IPS-NIHi7 (cell line): ENCODE measurements around the gene CCL4.
"Not testable (repeated sequence)": the region's sequence is repeated elsewhere in the genome, so short reads cannot be mapped to it uniquely, and the experiment has no call there.

Source experiments
- DNase-seq: peaks from one replicate; pipeline ENCODE4 v3.0.0; 2012; ENCODE audit warnings: mixed read lengths; ENCODE audit errors: extremely low spot score

Gene CCL4

GRCh38 chr17:36087897-36088572 is 15.6 kb upstream of the CCL4 start:
- DNase-seq = not testable (repeated sequence)

DNA sequence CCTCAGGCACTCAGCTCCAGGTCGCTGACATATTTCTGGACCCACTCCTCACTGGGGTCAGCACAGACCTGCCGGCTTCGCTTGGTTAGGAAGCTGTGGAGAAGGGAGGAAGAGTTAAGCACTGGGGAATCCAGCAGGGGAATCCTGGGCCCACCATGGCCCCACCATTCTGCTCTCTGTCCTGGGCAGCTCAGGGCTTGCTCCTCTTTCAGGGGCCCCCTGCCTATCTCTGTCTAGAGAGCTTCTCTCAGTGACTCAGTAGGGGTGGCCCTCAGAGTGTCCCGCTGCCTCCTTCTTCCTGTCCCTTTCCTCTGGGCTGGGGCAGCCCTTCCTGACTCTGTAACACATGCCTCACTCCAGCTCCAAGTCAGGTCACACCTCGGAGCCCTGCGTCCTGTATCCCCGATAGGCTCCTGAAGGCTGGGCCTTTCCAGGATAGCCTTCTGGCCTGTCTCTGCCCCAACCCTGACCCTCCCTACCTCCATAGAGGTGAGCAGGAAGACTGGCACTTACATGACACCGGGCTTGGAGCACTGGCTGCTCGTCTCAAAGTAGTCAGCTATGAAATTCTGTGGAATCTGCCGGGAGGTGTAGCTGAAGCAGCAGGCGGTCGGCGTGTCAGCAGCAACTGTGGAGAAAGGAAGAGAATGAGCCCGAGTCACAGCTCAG is 14.8 kb upstream of the CCL4 start:
- DNase-seq = no peak

DNA sequence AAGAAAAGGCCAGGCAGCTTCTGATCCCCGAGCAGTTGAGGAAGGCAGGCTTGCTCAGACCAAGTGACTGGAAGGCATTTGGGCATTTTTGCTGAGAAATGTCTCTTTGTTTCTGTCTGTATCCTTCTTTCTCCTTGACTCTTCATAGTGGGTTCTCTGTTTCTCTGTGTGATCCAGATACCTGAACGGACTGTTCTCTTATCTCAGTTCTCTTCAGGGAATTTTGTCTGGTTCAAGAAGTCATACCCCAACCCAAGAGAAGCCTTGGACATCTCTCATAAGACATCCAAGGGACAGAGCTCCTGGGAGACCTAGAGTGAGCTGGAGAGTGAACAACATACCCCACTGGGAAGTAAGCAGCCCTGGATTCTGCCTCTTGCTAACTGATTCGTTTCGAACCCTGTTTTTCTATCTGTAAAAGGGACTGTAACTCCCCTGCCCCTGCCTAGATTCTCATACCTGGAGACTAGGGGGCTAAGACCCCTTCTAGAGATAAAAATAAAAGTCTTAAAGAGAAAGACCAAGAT is 14.2 kb upstream of the CCL4 start:
- no peak for DNase-seq

DNA sequence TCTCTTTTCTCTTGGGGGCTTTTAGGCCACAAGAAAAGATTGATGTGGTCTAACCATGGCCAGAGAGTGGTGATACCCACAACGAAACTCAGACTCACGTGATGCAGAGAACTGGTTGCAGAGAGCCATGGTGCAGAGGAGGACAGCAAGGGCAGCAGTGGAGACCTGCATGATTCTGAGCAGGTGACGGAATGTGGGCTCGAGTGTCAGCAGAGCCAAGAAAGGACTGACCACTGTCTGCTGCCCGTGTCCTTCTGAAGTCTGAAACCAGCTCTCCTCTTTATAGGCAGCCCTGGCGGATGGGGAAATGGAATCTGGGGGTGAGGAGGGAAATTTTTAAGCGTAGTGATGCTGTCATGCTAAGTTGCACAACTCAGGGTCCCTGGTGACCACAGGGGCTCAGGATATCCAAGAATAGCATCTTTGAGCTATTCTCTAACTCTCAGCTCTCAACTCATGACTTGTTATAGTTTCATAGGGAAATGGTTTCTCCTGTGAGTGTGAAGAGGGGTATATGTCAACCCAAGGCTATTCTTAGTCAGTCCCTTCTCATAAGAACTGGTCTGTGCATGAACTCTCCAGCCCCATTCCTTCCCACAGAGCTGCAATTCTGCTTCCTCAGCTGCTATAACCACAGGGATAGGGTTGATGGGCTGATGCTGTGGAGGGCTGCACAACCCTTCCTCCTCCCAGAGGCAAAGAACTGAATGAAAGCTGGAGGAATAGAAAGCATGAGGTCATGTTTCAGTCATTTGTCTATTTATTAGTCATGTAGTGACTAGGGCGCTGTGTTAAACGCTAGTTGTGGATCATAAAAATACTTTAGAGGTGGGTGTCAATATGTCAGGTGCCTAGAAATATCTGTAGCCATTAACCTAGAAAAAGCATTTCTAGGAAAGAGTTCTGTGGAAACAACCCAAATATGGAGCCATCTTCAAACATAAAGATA is 13.5 kb upstream of the CCL4 start, which contains the start of gene CCL3:
Gene CCL3 (minus strand): TSS at position 256 of the 949 bp plus-strand sequence. CDS start 85 bp downstream, at position 171.
- no peak for DNase-seq

DNA sequence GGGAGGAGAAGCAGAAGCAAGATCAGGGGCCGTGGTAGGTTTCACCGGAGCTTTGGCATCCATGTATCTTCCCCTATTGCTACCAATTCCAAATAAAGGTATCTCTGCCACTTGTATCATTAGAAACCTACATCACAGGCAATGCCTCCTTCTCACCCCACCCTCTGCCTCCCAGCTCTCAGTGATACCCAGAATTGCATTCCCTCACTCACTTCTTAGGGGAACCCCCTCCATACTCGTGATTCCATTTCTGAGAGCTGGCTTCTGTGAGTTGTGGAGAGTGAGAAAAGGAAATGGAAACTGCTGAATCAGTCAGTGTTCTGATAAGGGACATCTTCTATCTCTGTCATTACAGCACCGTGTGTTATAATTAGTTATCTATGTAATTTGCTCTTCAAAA is 11.4 kb upstream of the CCL4 start:
- no peak for DNase-seq

DNA sequence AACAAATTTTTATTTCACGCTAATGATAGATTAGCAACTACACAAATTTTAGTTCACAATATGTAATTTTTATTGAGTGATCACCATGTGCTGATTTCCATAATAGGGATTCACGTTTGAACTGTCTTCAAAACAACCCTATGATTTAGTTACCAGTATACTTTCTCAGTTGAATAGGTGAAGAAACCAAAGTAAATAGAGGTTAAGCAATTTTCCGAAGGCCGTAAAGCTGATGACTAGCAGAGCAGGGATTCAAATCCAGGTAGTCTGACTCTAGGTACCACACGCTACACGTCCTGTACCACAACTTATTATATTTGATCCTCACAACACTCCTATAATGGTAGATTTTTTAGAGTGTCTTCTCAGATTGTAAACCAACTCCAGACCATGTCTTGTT is 10.9 kb upstream of the CCL4 start:
- DNase-seq = not testable (repeated sequence)

GRCh38 chr17:36094232-36094631 is 9.4 kb upstream of the CCL4 start:
- no peak for DNase-seq

GRCh38 chr17:36094746-36095145 is 8.9 kb upstream of the CCL4 start:
- no peak for DNase-seq

DNA sequence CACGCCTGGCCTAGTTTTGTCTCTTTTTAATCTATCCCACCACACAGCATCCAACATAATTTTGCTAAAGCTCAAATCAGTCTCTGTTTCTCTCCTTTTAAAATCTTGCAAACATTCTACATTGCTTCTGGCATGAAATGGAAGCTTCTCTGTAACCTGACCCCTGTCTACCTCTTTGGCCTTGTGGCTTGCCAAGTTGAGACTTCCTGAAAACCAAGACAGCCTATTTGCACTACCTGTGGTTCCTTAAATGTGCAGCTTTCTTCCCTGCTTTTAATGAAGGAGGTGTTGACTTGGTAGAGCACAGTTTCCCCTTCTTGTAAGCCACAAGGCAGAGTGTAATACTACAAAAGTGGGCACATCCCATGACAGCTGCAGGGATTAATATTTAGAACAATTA is 7.6 kb upstream of the CCL4 start:
- no peak for DNase-seq

DNA sequence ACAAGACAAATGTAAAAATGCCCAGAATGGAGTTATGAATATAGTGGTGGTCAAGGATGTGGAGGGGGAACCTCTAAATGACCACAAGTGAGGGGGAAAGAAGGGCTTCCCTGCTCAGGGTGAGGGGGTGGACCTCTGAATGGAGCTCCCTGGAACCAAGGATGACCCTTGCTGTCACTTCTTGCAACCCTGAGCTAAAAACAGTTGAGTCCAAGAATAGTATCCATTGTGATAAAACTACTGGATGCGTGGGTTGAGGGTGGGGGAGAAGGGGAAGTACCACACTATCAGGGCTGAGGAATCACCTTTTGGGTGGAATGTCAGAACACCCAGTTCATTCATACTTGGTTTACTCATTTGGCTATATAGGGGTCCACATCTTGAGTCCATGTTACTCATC is 4.6 kb upstream of the CCL4 start:
- not testable (repeated sequence) for DNase-seq

DNA sequence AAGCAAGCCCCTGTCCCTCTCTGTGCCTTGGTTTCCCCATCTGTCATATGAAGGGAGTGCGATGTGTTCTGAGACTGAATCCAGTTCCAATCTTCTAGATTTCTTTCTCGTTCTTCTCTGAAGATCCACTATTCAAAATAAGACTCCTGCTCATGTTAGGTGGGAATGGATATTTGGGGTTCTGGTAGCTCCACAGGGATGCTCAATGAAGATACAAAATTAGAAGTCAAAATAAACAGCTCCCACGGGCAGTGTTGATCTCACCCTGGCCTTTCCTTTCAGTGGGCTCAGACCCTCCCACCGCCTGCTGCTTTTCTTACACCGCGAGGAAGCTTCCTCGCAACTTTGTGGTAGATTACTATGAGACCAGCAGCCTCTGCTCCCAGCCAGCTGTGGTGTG is 619 bp downstream of the CCL4 start:
- DNase-seq = not testable (repeated sequence)

DNA sequence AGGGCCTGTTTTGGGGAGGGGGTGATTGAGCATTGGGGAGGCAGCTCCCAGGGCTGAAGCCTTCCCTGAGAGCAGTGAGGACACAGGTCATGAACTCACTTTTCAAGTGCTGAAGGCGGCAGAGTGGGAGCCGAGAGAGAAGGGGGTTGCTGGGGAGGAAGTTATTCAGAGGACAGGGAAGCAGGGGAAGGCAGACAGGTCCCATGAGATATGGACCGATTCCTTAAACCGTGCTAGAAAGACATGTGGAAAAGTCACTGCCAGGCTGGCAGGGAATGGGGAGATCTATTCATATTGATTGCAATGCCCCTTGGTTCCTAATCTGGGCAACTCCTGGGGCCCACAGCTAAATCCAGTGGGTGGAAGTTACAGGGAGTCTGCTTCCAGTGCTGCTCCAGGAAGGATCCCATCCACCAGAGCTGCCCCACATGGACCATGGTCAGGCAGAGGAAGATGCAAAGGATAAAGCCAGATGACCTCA is 1.1 kb downstream of the CCL4 start:
- DNase-seq = no peak

GRCh38 chr17:36105781-36106492 is 2.3 kb downstream of the CCL4 start:
- DNase-seq = no peak

DNA sequence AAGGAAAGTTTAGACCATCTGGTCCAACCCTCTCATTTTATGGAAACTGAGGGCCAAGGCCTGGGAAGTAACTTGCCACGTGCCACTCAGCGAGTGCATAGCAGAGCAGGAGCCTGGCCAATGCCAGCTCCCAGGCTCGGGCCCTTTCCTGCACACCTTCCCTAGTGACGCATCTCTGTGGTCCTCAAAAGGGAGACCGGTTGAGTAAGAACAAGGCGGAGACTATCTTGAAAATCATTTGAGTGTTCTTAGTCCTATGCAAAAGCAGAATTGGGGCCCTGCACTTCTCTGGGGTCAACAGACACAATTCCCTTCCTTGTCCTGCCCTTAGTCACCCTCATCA is 2.8 kb downstream of the CCL4 start:
- no peak for DNase-seq

GRCh38 chr17:36107660-36108059 is 4.0 kb downstream of the CCL4 start:
- no peak for DNase-seq

DNA sequence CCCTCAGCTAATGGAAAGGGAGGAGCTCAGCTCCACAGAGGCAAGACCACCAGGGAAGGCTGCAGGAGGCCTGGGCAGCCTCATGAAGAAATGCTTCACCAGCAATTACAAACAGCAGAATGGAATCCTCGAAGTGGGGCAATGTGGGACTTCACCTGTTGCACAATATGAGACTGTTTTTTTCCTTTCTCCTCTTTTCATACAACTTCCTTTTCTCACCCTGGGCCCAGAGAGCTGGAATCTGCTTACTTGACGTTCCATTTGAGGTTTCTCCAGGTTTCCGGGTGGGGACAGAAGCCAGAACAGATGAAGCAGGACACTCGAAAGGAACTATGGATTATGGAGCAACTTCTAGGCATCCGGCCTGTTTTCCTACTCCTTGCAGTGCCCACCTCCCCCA is 4.6 kb downstream of the CCL4 start:
- not testable (repeated sequence) for DNase-seq

- DNase-seq = no peak
Observed at GRCh38 chr17:36111068-36111490, 7.5 kb downstream of the CCL4 start.

- DNase-seq = no peak
Observed at GRCh38 chr17:36112572-36112971, 8.9 kb downstream of the CCL4 start.

DNA sequence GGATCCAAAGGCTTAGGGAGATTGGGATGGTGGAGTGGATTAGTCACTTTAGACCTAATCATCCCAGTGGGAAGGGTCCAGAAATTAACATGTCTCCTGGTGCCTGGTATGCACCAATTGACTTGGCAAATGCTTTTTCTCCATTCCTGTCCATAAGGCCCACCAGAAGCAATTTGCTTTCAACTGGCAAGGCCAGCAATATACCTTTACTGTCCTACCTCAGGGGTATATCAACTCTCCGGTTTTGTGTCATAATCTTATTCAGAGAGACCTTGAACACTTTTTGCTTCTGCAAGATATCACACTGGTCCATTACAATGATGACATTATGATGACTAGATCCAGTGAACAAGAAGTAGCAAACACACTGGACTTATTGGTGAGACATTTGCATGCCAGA is 9.5 kb downstream of the CCL4 start:
- not testable (repeated sequence) for DNase-seq

DNA sequence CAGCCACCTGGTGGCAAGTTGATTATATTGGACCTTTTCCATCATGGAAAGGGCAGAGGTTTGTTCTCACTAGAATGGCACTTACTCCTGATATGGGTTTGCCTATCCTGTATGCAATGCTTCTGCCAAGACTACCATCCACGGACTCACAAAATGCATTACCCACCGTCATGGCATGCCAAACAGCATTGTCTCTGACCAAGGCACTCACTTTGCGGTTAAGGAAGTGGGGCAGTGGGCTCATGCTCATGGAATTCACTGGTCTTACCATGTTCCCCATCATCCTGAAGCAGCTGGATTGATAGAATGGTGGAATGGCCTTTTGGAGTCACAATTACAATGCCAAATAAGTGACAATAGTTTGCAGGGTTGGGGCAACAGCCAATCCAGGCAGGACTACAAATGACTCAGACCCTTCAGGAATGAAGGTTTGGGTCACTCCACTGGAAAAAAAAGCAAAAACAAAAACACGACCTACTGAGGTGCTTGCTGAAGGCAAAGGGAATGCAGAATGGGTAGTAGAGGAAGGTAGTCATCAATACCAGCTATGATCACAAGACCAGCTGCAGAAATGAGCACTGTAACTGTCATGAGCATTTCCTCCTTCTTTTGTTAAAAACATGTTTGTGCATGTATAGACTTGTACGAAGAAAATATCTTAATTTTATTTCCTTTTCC is 11.5 kb downstream of the CCL4 start:
- not testable (repeated sequence) for DNase-seq

- DNase-seq = not testable (repeated sequence)
Observed at GRCh38 chr17:36115649-36115977, 12.0 kb downstream of the CCL4 start.
